Smooth muscle cell (in vitro differentiated cells): ENCODE results near the gene ANKRD40CL. TPM values are rescaled to one million over a fixed set of nuclear protein-coding genes. Genes with fewer than 3 reads are reported as not detected.

Source experiments
- DNase-seq: peaks from one replicate; lab custom pipeline; 2025; ENCODE audit not compliant: unreplicated experiment; lab: John Stamatoyannopoulos, UW
- H2AFZ ChIP-seq: fragments of 200-600 bp; sonication (generic); 2 replicates; pipeline ENCODE4 v1.6.0; 2016; ENCODE audit warnings: antibody characterized with exemption, low read depth, mild to moderate bottlenecking
- H3F3A ChIP-seq: fragments of 200-600 bp; sonication (generic); 2 replicates; pipeline ENCODE4 v1.6.0; 2017; ENCODE audit warnings: antibody characterized with exemption, low read depth
- H3K27ac ChIP-seq: fragments of 200-600 bp; sonication (generic); 2 replicates; pipeline ENCODE4 v1.5.1; 2016; ENCODE audit warnings: low read depth, mild to moderate bottlenecking
- H3K27me3 ChIP-seq: fragments of 200-600 bp; sonication (generic); 2 replicates; pipeline ENCODE4 v1.6.1; 2016; ENCODE audit warnings: low read depth, mild to moderate bottlenecking
- H3K36me3 ChIP-seq: fragments of 200-600 bp; sonication (generic); 2 replicates; pipeline ENCODE4 v1.5.1; 2016; ENCODE audit warnings: low read depth
- H3K4me1 ChIP-seq: fragments of 200-600 bp; sonication (generic); 2 replicates; pipeline ENCODE4 v1.5.1; 2016; ENCODE audit warnings: low read depth
- H3K4me2 ChIP-seq: fragments of 200-600 bp; sonication (generic); 2 replicates; pipeline ENCODE4 v1.6.0; 2016; ENCODE audit warnings: mild to moderate bottlenecking
- H3K4me3 ChIP-seq: fragments of 200-600 bp; sonication (generic); 2 replicates; pipeline ENCODE4 v1.5.1; 2016; ENCODE audit warnings: mild to moderate bottlenecking
- H3K79me2 ChIP-seq: fragments of 200-600 bp; sonication (generic); 2 replicates; pipeline ENCODE4 v1.6.0; 2016; ENCODE audit warnings: low read depth, mild to moderate bottlenecking
- H3K9ac ChIP-seq: fragments of 200-600 bp; sonication (generic); 2 replicates; pipeline ENCODE4 v1.6.0; 2016; ENCODE audit warnings: low read depth
- H3K9me3 ChIP-seq: fragments of 200-600 bp; sonication (generic); replicated peaks from 2 replicates; pipeline ENCODE4 v1.5.1; 2016; ENCODE audit warnings: low read depth
- H4K20me1 ChIP-seq: fragments of 200-600 bp; sonication (generic); 2 replicates; pipeline ENCODE4 v1.6.0; 2016; ENCODE audit warnings: low read depth
- CTCF ChIP-seq: fragments of 200-600 bp; sonication (generic); IDR thresholded peaks from 2 replicates; pipeline ENCODE4 v1.5.1; 2017; ENCODE audit warnings: borderline replicate concordance, mild to moderate bottlenecking, antibody characterized with exemption; ENCODE audit not compliant: insufficient read depth, poor library complexity, severe bottlenecking
- WGBS: methylation state at CpG from one replicate; pipeline ENCODE4 v1.1.7; 2016; ENCODE audit warnings: low lambda C conversion rate; 5-methylcytosine and 5-hydroxymethylcytosine counted together
- polyA plus RNA-seq: library from polyadenylated mRNA; unstranded; fragments of >200 nt; fragmentation: Nextera tagmentation; extraction: Ambion mirVana; gene quantifications from 2 replicates; pipeline ENCODE4 v1.2.1, GENCODE V29; 2016
- total RNA-seq: library from RNA; depleted of rRNA; stranded (reverse); fragments of >200 nt; gene quantifications from 2 replicates; pipeline ENCODE4 v1.2.3, GENCODE V29; 2014

The ANKRD40CL gene
- total and polyA plus RNA-seq, 2 experiments from 2014 or later = not detected

GRCh38 chr17:50770346-50770745 is 3.0 kb upstream of the ANKRD40CL start:
- Histone ChIP-seq H4K20me1 (no peaks in the 10 kb centered on the region), H3F3A (no peaks in the 10 kb centered on the region), H3K4me1 (no peaks in the 10 kb centered on the region), H3K36me3 (no peaks in the 10 kb centered on the region), H3K4me3 (no peak overlapping the region), H2AFZ (no peak overlapping the region), H3K4me2 (no peak overlapping the region), H3K79me2 (no peaks in the 10 kb centered on the region), H3K9ac (no peak overlapping the region), H3K27ac (no peak overlapping the region), H3K9me3 (no peaks in the 10 kb centered on the region), H3K27me3 (no peaks in the 10 kb centered on the region)
- 93% methylated on average over 2 of the region's 2 CpGs for WGBS
- DNase-seq = no peak
- TF ChIP-seq CTCF = no peak

- Histone ChIP-seq H3K27ac (no peak overlapping the region), H4K20me1 (no peaks in the 10 kb centered on the region), H3K36me3 (no peaks in the 10 kb centered on the region), H3K9me3 (no peaks in the 10 kb centered on the region), H3K4me2 (no peak overlapping the region), H3K9ac (no peak overlapping the region), H2AFZ (no peak overlapping the region), H3F3A (no peaks in the 10 kb centered on the region), H3K79me2 (no peaks in the 10 kb centered on the region), H3K27me3 (no peaks in the 10 kb centered on the region), H3K4me1 (no peaks in the 10 kb centered on the region), H3K4me3 (no peak overlapping the region)
- no peak for TF ChIP-seq CTCF
- WGBS = 94% methylated on average over 8 of the region's 8 CpGs
- DNase-seq = no peak
Measured at GRCh38 chr17:50769884-50770283, 2.6 kb upstream of the ANKRD40CL start.

DNA sequence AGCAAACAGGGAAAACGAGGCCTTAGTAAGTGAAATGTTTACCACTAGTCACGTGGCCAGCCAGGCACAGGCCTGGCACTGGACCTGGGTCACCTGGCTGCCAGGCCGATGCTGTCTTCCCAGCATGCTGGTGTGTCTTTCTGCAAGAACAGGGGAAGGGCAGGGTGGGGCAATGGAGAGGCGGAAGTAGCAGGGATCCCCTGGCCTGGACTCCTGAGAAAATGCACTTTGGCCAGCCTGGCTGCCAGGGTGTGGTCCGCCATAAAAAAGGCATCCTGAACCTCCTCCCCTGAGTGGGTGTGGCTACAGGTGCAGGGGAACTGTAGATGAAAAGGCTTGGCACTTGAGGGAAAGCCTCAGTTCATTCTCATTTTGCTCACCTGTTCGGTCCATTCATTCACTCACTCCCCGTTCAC is 1.0 kb upstream of the ANKRD40CL start:
- H3K79me2 ChIP-seq = no peaks in the 10 kb centered on the region
- H2AFZ ChIP-seq = no peak overlapping the region
- DNase-seq = no peak
- H3K9ac ChIP-seq = no peak overlapping the region
- H3K27me3 ChIP-seq = no peaks in the 10 kb centered on the region
- H3K27ac ChIP-seq = no peak overlapping the region
- no peaks in the 10 kb centered on the region for H4K20me1 ChIP-seq
- H3K4me2 ChIP-seq = no peak overlapping the region
- H3K36me3 ChIP-seq = no peaks in the 10 kb centered on the region
- no peak overlapping the region for H3K4me3 ChIP-seq
- 80% methylated on average over 7 of the region's 7 CpGs for WGBS
- no peaks in the 10 kb centered on the region for H3K9me3 ChIP-seq
- H3K4me1 ChIP-seq = no peaks in the 10 kb centered on the region
- H3F3A ChIP-seq = no peaks in the 10 kb centered on the region
- TF ChIP-seq CTCF = no peak

- Histone ChIP-seq H3K4me3 (no peak overlapping the region), H3F3A (no peaks in the 10 kb centered on the region), H3K4me2 (no peak overlapping the region), H3K27me3 (no peaks in the 10 kb centered on the region), H2AFZ (no peak overlapping the region), H3K9me3 (no peaks in the 10 kb centered on the region), H4K20me1 (no peaks in the 10 kb centered on the region), H3K9ac (no peak overlapping the region), H3K4me1 (no peaks in the 10 kb centered on the region), H3K79me2 (no peaks in the 10 kb centered on the region), H3K27ac (no peak overlapping the region), H3K36me3 (no peaks in the 10 kb centered on the region)
- WGBS = 92% methylated on average over 7 of the region's 7 CpGs
- DNase-seq = no peak
- TF ChIP-seq CTCF = no peak
Measured at GRCh38 chr17:50767030-50767429, 288 bp downstream of the ANKRD40CL start.
